Stomach (tissue), 9 donors: ENCODE data around the gene ZFYVE21. TPM values are rescaled to one million over a fixed set of nuclear protein-coding genes. Genes with fewer than 3 reads are reported as not detected.

ENCODE experiments used
- DNase-seq, 2 donors: peaks; one replicate each; pipeline versions ENCODE4 v3.0.0 to v3.0.0-alpha.2; 2013 to 2019
- H3K27ac ChIP-seq, 5 donors: fragments of 200-600 bp in 4 of 5; sonication (generic) in 4 of 5; one replicate each; pipeline ENCODE4 v1.5.1; 2013 to 2019; ENCODE audit warnings: mild to moderate bottlenecking in 1 of 5, moderate library complexity in 1 of 5
- H3K27me3 ChIP-seq, 3 donors: fragments of 200-600 bp; sonication (generic); one replicate each; pipeline ENCODE4 v1.5.1; 2017 to 2019; ENCODE audit warnings: mixed run types in 1 of 3
- H3K36me3 ChIP-seq, 4 donors: fragments of 200-600 bp; sonication (generic); 1 replicate in 3 of 4; 2 replicates in 1 of 4; pipeline ENCODE4 v1.5.1; 2016 to 2019
- H3K4me1 ChIP-seq, 4 donors: fragments of 200-600 bp; sonication (generic); one replicate each; pipeline ENCODE4 v1.5.1; 2016 to 2019
- H3K4me3 ChIP-seq, 4 donors: fragments of 200-600 bp; sonication (generic) in 3 of 4; one replicate each; pipeline ENCODE4 v1.5.1; 2016 to 2019; ENCODE audit warnings: mild to moderate bottlenecking in 1 of 4
- H3K9me3 ChIP-seq, 4 donors: fragments of 200-600 bp; sonication (generic); one replicate each; pipeline ENCODE4 v1.5.1; 2016 to 2019
- CTCF ChIP-seq, 7 experiments: fragments of 450-650 bp in 4 of 7; fragments of 200-600 bp in 3 of 7; sonication (generic) in 3 of 7; IDR thresholded peaks; one replicate each; pipeline ENCODE4 v1.5.1; 2016 to 2019; ENCODE audit warnings: antibody characterized with exemption in 7 of 7, control low read depth in 2 of 7, mild to moderate bottlenecking in 1 of 7
- EP300 ChIP-seq: sonication (generic); formaldehyde crosslinking; IDR thresholded peaks from one replicate; pipeline ENCODE4 v1.6.1; 2017; ENCODE audit warnings: antibody characterized with exemption
- POLR2A ChIP-seq, 4 donors: fragments of 450-650 bp; IDR thresholded peaks; one replicate each; pipeline ENCODE4 v1.6.1; 2016; ENCODE audit warnings: antibody characterized with exemption in 4 of 4, control low read depth in 2 of 4, mild to moderate bottlenecking in 1 of 4, moderate library complexity in 1 of 4
- POLR2AphosphoS5 ChIP-seq, 3 donors: sonication (generic); formaldehyde crosslinking; IDR thresholded peaks; one replicate each; pipeline ENCODE4 v1.6.1; 2016; ENCODE audit warnings: antibody characterized with exemption in 3 of 3
- WGBS, 5 donors: extraction: QIAGEN DNeasy Blood & Tissue Kit in 3 of 5; methylation state at CpG; one replicate each; pipeline versions ENCODE4 v1.1.5 to v1.1.7; 2013 to 2018; 5-methylcytosine and 5-hydroxymethylcytosine counted together
- intact Hi-C: fragments of 100-400 bp; cut with DNase I; formaldehyde crosslinking; loops from one replicate; pipeline ENCODE4 v1.15.1; 2023; ENCODE audit warnings: low total_unique reads
- polyA plus RNA-seq, 3 donors: library from polyadenylated mRNA; stranded (reverse); fragments of 200-250 nt; gene quantifications; one replicate each; pipeline ENCODE4 v1.2.3, GENCODE V29; 2013
- total RNA-seq, 5 donors: library from RNA; depleted of rRNA; stranded (reverse); fragments of >200 nt; gene quantifications; one replicate each; pipeline versions ENCODE4 v1.1.0 to v1.2.3, GENCODE V29; 2014 to 2016
- donor health status: healthy with polysubstance abuse.
- donor health status: Bipolar disorder and iron deficiency.
- donor health status: healthy.

Gene ZFYVE21
- total and polyA plus RNA-seq, 8 donors = 28.0 to 150 (median 72.9) TPM

GRCh38 chr14:103705504-103706284 lies 9.9 kb upstream of the ZFYVE21 start:
- Histone ChIP-seq H3K27ac (peak overlapping the region in 4 of 5 donors; percentile 22 to 75 (median 72)), H3K4me3 (no peak overlapping the region), H3K4me1 (peaks cover 14 to 60% (median 51%) of the 10 kb centered on the region in 4 donors), H3K9me3 (no peaks in the 10 kb centered on the region), H3K27me3 (no peaks in the 10 kb centered on the region), H3K36me3 (peaks cover 18 to 86% (median 77%) of the 10 kb centered on the region in 4 donors)
- DNase-seq = no peak
- TF ChIP-seq POLR2AphosphoS5 (IDR thresholded peaks at IDR 0.05) = no peak
- intact Hi-C loops = no loop called here
- WGBS, 5 donors = 54 to 74% (median 68%) methylated on average over 24 to 28 of the region's 28 CpGs

GRCh38 chr14:103706551-103707328 lies 8.9 kb upstream of the ZFYVE21 start:
- Histone ChIP-seq H3K9me3 (no peaks in the 10 kb centered on the region), H3K36me3 (peaks cover 16 to 76% (median 67%) of the 10 kb centered on the region in 4 donors), H3K4me1 (peaks cover 22 to 70% (median 62%) of the 10 kb centered on the region in 4 donors), H3K27ac (peak overlapping the region in 1 of 5 donors; percentile 75), H3K27me3 (no peaks in the 10 kb centered on the region), H3K4me3 (no peak overlapping the region)
- TF ChIP-seq POLR2A (IDR thresholded peaks at IDR 0.05) = no peak
- DNase-seq = no peak
- intact Hi-C loops = no loop called here
- WGBS, 5 donors = 88 to 93% (median 92%) methylated on average over 9 to 41 of the region's 41 CpGs

GRCh38 chr14:103707329-103708263 lies 8.0 kb upstream of the ZFYVE21 start:
- no peak overlapping the region for H3K4me3 ChIP-seq
- H3K27ac ChIP-seq = no peak overlapping the region
- peaks cover 31 to 79% (median 70%) of the 10 kb centered on the region in 4 donors for H3K4me1 ChIP-seq
- WGBS, 5 donors = 87 to 92% (median 88%) methylated on average over 12 to 29 of the region's 29 CpGs
- H3K36me3 ChIP-seq = peaks cover 12 to 67% (median 58%) of the 10 kb centered on the region in 4 donors
- TF ChIP-seq POLR2AphosphoS5 (IDR thresholded peaks at IDR 0.05) (no peak), POLR2A (IDR thresholded peaks at IDR 0.05) (no peak), EP300 (no peak), CTCF (IDR thresholded peaks at IDR 0.05) (no peak)
- intact Hi-C loops = no loop called here
- H3K9me3 ChIP-seq = no peaks in the 10 kb centered on the region
- H3K27me3 ChIP-seq = no peaks in the 10 kb centered on the region
- no peak for DNase-seq

- H3K4me3 ChIP-seq = no peak overlapping the region
- H3K4me1 ChIP-seq = peaks cover 38 to 90% (median 79%) of the 10 kb centered on the region in 4 donors
- WGBS, 5 donors = 31 to 76% (median 43%) methylated on average over 17 to 18 of the region's 18 CpGs
- intact Hi-C loops = no loop called here
- no peak for TF ChIP-seq POLR2AphosphoS5 (IDR thresholded peaks at IDR 0.05)
- no peak for TF ChIP-seq CTCF (IDR thresholded peaks at IDR 0.05)
- TF ChIP-seq POLR2A (IDR thresholded peaks at IDR 0.05) = no peak
- TF ChIP-seq EP300 = no peak
- H3K27me3 ChIP-seq = no peaks in the 10 kb centered on the region
- peak overlapping the region in 1 of 5 donors; percentile 18 for H3K27ac ChIP-seq
- H3K36me3 ChIP-seq = peaks cover 9 to 55% (median 46%) of the 10 kb centered on the region in 4 donors
- no peaks in the 10 kb centered on the region for H3K9me3 ChIP-seq
- peak in 1 of 2 donors; percentile 76 for DNase-seq
Measured at GRCh38 chr14:103708750-103709187, 6.8 kb upstream of the ZFYVE21 start.
